Activated CD8-positive, alpha-beta memory T cell treated with anti-CD3 and anti-CD28 coated beads, Interleukin-2, amount 50 U/mL, for 1 hour (primary cell): ENCODE data around the gene YPEL2.

Experiments
- DNase-seq: peaks from one replicate; pipeline ENCODE4 v3.0.0-alpha.2; 2020; ENCODE audit errors: extremely low read depth

YPEL2 gene

DNA sequence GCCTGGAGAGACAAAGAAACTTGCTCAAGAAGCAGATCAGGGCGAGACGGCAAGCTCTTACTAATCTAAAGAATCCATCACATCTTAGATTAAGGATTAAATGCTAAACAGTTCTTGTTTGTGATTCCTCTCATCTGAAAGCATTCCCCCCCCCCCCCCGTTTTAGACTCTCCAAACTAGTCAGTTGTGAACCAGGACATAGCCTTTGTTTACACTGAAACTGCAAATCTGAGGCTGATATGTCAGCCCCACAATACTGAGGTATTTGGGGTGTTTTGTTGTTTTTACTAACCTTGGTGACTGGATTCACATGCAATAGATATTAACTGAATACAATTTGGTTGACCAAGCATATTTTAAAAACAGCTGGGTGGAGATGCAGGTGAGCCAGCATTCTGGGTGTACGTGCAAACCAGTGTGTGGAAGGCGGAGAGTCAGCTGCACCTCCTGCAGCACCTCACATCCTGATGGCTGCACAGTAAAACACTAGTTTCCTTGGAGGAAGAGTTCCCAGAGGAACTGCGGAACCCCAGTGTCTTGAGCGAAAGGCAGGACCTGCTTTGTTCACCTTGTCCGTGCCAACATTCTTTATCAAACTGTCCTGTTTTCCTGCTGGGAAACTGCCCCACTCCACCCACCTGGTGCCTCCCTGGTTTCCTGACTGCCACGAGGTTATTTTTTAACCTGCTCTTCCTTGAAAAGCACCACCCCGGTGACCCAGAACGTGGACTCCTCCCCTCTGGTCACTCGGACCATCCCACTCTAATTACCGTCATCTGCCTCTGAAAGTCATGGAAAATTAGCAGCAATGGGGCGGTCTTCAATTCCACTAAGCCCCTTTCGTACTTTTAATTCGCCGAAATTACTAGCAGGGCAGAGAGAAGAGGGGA is 1.2 kb upstream of the YPEL2 start:
- DNase-seq: no peak

DNA sequence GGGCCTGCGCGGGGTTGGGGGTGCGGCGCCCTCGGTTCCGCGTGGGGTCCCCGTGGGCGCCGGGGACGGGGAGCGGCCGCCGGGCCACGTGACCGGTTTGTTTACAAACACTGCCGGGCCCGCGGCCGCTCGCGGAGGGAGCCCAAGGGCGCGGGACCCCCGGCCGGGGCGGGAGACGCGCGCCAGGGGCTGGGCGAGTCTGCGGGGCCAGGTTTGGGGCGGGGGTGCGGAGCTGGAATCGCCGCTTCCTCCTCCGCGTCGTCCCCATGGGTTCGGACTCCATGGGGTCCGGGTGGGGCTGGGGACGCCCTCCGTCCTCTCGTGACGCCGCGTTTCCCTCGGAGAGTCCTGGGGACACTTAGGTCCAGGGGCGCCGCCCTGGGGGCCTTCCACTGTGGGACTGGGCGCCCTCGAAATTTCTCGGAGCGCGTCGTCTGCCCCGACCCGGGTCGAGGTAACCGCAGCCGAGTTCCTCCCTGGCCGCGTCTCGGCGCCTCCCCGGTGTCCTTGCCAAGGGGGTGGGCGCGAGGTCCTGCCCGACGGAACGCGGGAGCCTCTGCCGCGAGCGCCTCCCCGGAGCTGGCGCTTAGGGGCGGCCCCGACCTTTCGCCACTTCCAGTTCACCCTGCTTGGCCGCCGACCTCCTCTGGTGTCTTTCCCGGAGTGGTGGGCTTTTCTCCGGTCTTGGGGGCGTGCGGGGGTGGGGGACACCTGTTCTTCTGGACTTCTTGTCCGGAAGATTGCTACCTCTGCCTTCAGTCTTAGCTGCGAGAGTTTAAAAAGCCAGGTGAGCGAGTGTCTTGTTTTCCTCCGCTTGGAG is 684 bp downstream of the YPEL2 start:
- DNase-seq: no peak

- DNase-seq: no peak
Measured at GRCh38 chr17:59332749-59333377, 1.4 kb downstream of the YPEL2 start.

DNA sequence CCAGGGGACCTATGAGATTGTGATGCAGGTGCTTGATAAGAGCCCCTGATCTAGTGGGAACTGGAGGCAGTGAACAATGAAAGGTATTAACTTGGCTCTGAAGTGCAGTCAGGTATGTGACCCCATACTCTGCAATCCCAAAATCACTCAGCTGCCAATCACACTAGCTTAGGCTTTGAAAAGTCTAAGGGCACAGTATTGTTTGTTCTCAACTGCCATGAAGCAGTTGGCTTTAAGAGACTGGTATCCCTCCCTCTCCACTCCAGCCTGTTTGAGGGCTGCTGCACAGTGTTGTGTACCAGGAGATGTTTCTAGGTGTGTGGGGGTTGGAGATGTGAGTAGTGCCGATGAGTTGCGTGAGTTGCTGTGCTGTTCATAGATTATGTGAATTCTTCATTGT is 2.4 kb downstream of the YPEL2 start:
- no peak for DNase-seq

GRCh38 chr17:59335685-59336084 is 4.2 kb downstream of the YPEL2 start:
- DNase-seq: no peak

GRCh38 chr17:59337741-59338299 is 6.4 kb downstream of the YPEL2 start:
- DNase-seq: no peak

GRCh38 chr17:59338498-59338897 is 7.0 kb downstream of the YPEL2 start:
- no peak for DNase-seq

DNA sequence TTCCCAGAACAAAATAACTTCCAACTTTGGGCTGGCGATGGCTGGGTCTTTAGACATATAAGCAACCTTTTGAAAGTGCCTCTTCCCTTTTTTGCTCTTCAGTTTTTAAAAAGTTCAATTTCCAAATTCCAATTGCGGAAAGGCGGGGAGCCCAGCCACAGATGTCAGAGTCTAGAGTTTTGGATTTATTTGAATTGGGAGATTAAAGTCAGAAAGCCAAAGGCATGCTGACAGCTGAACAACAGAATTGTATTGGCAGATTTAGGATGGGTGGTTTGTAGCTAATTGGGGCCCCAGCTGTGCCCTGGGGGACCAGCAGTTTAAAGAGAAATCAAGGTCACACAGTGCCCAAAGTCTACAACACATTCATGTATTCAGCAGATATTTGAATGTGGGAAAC is 10.5 kb downstream of the YPEL2 start:
- no peak for DNase-seq

DNA sequence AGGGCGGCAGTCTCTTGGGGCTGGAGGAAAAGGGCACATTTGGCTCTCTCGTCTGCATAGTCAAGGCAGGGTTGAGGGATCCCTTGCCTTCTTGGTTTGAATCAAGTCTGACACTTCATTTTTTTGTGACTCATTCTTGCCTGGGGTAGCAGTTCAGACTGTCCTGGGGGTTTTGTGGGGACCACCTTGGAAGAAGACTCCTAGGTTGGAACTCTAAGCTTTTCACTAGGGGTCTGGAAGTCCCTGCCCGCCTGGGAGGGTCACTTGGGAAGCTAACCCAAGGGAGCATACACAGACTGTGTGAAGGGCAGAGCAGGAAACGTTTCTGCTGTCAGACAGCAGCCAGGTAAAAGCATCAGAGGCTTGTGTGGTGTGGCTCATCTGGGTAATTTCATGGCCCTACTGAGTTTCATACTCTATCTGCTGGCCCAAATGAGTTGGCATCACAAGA is 11.3 kb downstream of the YPEL2 start:
- DNase-seq: no peak

GRCh38 chr17:59345476-59345875 is 14.0 kb downstream of the YPEL2 start:
- no peak for DNase-seq

GRCh38 chr17:59346341-59346740 is 14.9 kb downstream of the YPEL2 start:
- no peak for DNase-seq

- no peak for DNase-seq
Measured at GRCh38 chr17:59346876-59347407, 15.5 kb downstream of the YPEL2 start.

GRCh38 chr17:59347975-59348391 is 16.5 kb downstream of the YPEL2 start:
- DNase-seq: no peak

- DNase-seq: no peak
Measured at GRCh38 chr17:59349178-59349577, 17.7 kb downstream of the YPEL2 start.

DNA sequence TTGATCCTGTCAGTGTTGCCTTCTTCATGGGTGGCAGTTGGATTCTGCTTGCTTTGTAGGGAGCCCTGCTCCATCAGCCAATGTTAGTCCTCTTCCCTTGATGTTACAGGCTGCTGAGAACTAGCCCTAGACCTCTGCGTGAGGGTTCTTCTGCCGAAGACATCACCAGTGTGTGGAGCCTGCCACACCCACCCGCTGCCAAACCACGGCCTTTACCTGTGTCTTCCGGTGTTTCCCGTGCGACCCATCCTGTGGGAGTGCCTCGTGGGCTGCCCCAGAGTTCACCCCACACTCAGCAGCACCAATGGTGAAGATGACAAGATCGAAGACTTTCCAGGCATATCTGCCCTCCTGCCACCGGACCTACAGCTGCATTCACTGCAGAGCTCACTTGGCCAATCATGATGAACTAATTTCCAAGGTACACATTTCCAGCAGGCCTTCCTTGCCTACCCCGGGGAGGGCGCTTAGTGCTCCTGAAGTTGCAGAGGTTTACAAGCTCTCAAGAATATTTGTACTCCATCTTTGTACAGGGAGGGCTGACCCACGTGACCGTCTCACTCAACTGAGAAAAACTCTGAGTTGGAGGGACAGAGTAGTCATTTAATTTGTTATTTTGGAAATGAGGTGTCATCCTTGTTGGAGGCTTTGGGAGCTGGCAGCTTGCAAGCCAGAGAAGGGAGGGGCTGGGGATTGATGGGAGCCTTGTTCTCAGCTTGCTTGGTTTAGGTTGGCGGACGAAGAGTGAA is 21.8 kb downstream of the YPEL2 start:
- DNase-seq: no peak

- no peak for DNase-seq
Measured at GRCh38 chr17:59353936-59354755, 22.7 kb downstream of the YPEL2 start.

DNA sequence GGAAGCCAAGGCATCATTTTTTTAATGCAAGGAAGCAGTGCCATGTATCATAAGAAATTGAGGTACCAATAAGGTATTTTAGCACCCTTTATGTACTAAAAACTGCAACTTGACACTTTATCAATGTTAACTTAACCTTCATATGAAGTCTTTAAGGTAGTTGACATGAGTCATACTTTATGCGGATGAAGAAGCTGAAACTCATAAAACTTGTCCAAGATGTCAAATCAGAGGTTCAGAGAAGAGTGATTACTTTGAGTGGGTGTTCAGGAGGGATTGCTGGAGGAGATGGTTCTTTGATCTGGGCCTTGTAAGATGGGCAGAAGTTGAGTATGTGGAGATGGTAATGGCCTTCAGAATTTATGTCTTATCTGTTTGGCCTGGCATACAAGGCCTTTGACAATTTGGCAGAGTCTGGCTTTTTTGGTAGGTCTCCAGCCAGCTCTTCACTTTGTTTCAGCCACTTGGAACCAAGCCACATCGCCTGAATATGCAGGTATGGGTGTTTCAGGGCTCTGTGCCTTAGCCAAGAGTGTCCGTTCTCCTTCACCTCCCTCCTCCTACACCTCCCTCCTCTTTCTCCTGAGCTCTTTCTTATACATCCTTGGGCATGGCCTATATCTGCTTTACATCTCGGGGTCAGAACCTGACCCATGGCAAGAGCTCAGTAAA is 23.7 kb downstream of the YPEL2 start:
- DNase-seq: no peak

DNA sequence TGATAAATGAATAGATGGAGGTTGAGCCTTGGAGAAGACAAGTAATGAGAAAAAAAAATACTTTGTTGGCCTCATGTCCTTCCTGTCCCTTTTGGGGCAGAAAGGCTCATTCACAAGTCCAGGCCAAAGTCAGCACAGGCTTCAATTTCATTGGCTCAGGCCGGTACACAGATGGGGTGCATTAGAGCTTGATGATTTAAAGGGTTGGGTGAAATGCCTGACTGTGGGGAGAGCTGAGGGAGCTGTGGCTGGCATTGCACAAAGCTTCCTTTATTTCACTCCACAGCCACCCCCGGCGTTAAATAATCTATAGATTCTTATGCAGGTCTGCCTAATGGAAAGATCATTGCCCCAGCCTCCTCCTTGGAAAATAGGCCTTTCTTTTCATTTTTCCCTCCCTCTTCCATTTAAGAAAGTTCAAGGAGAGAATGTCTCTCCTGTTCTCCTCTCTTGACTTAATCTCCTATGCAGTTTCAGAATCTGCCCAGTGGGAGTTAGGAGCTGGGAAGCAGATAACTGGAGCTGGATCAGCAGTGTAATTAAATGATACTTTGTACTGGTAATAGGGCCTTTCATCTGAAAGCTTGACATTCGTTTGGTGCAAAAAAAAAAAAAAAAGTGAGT is 24.4 kb downstream of the YPEL2 start:
- no peak for DNase-seq

DNA sequence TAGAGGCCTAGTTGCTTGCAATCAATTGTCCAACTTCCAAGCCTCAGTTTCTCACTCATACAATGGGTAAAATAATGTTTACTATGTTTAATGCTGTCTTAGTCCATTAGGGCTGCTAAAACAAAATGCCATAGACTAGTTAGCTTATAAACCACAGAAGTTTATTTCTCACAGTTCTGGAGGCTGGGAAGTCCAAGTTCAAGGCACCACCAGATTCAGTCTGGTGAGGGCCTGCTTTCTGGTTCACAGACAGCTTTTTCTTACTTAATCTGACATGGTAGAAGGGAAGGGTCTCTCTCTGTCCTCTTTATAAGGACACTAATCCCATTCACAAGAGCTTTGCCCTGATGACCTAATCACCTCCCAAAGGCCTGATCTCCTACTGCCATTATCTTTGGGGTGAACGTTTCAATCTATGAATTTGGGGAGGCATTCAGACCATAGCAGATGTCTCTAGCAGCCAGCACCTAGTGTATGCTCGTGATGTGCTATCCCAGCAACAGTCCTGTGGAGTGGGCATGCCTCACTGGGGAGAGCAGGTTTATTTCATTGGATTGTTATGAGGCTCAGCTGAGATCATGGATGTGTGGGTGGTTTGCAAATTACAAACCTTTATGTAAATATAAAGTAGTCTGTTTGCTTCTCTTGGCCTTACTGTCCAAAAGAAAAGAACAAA is 25.2 kb downstream of the YPEL2 start:
- DNase-seq: no peak
